ENCODE measurements around the gene KCNMB2. TPM values are rescaled to one million over a fixed set of nuclear protein-coding genes. Genes with fewer than 3 reads are reported as not detected.

Gene KCNMB2
- total RNA-seq: not detected

- H3K9me3 ChIP-seq: peaks cover 0 to under 1% (median 0%) of the 10 kb centered on the region in 4 donors
- peak within 1 kb of the TSS; percentile 11 to 40 (median 32) for H3K4me3 ChIP-seq
- H3K36me3 ChIP-seq: no peaks in the 10 kb centered on the region
- H3K27ac ChIP-seq: no peak within 1 kb of the TSS
- 2 to 4% methylated on average over 19 of the region's 19 CpGs for WGBS, 2 donors
- peaks cover 0 to 11% of the 10 kb centered on the region in 2 donors for H3K27me3 ChIP-seq
- peaks cover 0 to 10% (median 4%) of the 10 kb centered on the region in 4 donors for H3K4me1 ChIP-seq
- TF ChIP-seq POLR2A (IDR thresholded peaks at IDR 0.05): no peak
- no peak for TF ChIP-seq CTCF (IDR thresholded peaks at IDR 0.05)
- no peak for TF ChIP-seq EP300 (IDR thresholded peaks at IDR 0.05)
- no peak for DNase-seq (ENCODE audit: low spot score in 2 of 2)
Observed at GRCh38 chr3:178536211-178537079, at the start of gene KCNMB2. Gene KCNMB2, plus strand, starts transcription at chr3:178536436.

DNA sequence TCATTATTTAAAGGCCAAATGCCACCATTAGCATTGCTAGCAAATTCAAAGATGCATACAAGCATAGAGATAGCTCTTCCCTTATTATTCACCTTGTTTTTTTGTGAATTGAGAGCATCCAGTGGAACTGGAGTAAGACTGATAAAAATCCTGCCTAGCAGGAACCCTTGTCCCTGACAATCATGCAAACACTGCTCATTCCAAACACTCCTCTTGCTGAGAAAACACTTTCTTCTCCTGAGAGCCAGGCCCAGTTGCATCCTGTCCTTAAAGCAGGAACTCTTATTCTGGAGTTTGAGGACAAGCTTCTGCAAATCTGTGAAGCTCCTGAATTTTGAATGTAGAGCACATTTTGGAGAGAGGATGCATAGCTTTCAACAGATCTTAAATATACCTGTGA, 49.3 kb upstream of the KCNMB2 start:
- H3K27ac ChIP-seq: no peak overlapping the region
- H3K27me3 ChIP-seq: no peaks in the 10 kb centered on the region
- TF ChIP-seq EP300 (IDR thresholded peaks at IDR 0.05) (no peak), POLR2A (IDR thresholded peaks at IDR 0.05) (no peak), CTCF (IDR thresholded peaks at IDR 0.05) (no peak)
- no peaks in the 10 kb centered on the region for H3K4me1 ChIP-seq
- DNase-seq (ENCODE audit: low spot score in 2 of 2): no peak
- no peak overlapping the region for H3K4me3 ChIP-seq
- no peaks in the 10 kb centered on the region for H3K9me3 ChIP-seq
- H3K36me3 ChIP-seq: no peaks in the 10 kb centered on the region

- Histone ChIP-seq H3K4me3 (no peak overlapping the region), H3K27me3 (no peaks in the 10 kb centered on the region), H3K27ac (no peak overlapping the region), H3K9me3 (no peaks in the 10 kb centered on the region), H3K4me1 (no peaks in the 10 kb centered on the region), H3K36me3 (no peaks in the 10 kb centered on the region)
- TF ChIP-seq EP300 (IDR thresholded peaks at IDR 0.05): no peak
- no peak for TF ChIP-seq POLR2A (IDR thresholded peaks at IDR 0.05)
- TF ChIP-seq CTCF (IDR thresholded peaks at IDR 0.05): no peak
- no peak for DNase-seq (ENCODE audit: low spot score in 2 of 2)
- WGBS, 2 donors: 86% methylated on average over 3 of the region's 3 CpGs
Observed at GRCh38 chr3:178487752-178488151, 48.5 kb upstream of the KCNMB2 start.

DNA sequence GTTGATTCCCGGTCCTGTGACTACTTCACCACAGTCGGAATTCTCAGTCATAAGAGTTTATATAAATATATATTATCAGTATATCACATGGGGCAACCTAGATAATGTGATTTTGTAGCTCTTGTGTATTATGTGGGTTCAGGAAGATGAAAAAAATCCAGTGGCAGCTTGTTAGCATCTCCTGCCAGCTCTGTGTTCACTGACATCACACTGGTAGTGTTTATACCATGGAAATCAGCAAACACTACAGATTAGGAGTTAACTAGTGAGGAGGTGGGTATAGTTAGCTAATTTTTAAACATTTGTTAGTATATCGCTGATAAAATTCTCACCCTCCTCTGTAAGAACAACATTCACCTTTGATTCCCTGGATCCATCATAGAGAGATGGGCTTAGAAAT, 44.5 kb upstream of the KCNMB2 start:
- Histone ChIP-seq H3K27me3 (no peaks in the 10 kb centered on the region), H3K4me3 (no peak overlapping the region), H3K27ac (no peak overlapping the region), H3K9me3 (peaks cover 0 to 6% (median 0%) of the 10 kb centered on the region in 4 donors), H3K4me1 (no peaks in the 10 kb centered on the region), H3K36me3 (no peaks in the 10 kb centered on the region)
- no peak for TF ChIP-seq POLR2A (IDR thresholded peaks at IDR 0.05)
- TF ChIP-seq EP300 (IDR thresholded peaks at IDR 0.05): no peak
- TF ChIP-seq CTCF (IDR thresholded peaks at IDR 0.05): no peak
- WGBS, 2 donors: 88 to 97% methylated on average over 3 of the region's 3 CpGs
- DNase-seq (ENCODE audit: low spot score in 2 of 2): no peak

DNA sequence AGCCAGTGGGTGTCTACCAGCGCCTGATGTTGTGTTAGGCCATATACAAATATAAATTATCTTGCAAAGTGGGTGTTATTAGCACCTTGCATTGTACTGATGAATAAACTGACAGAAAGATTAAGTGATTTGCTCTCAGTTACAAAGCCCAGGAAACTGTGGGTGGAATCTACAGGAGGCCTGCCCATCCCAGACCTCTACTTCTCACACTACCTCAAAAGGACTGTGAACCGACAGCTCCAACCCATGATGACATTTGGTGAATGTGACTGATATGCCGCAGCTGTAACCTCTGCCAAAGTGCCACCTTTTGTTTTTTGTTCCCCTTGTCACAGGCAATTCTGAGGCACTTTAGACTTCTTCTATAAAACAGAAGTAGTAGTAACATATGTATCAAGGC, 43.7 kb upstream of the KCNMB2 start:
- TF ChIP-seq CTCF (IDR thresholded peaks at IDR 0.05): no peak
- 79 to 90% methylated on average over 3 of the region's 3 CpGs for WGBS, 2 donors

More for the DNA sequence above, 43.7 kb upstream of the KCNMB2 start:
- Histone ChIP-seq H3K9me3 (peaks cover 0 to 8% (median 0%) of the 10 kb centered on the region in 4 donors), H3K27ac (no peak overlapping the region), H3K4me1 (no peaks in the 10 kb centered on the region), H3K27me3 (no peaks in the 10 kb centered on the region), H3K36me3 (no peaks in the 10 kb centered on the region), H3K4me3 (no peak overlapping the region)
- no peak for DNase-seq (ENCODE audit: low spot score in 2 of 2)

Measured in tibial nerve (tissue), 4 donors.